Kidney glomerular epithelial cell (primary cell): ENCODE results near the gene SSUH2.
"Not testable (repeated sequence)": the region's sequence is repeated elsewhere in the genome, so short reads cannot be mapped to it uniquely, and the experiment has no call there.

Source experiments
- DNase-seq: peaks from one replicate; lab custom pipeline; 2025; lab: John Stamatoyannopoulos, UW

The SSUH2 gene

DNA sequence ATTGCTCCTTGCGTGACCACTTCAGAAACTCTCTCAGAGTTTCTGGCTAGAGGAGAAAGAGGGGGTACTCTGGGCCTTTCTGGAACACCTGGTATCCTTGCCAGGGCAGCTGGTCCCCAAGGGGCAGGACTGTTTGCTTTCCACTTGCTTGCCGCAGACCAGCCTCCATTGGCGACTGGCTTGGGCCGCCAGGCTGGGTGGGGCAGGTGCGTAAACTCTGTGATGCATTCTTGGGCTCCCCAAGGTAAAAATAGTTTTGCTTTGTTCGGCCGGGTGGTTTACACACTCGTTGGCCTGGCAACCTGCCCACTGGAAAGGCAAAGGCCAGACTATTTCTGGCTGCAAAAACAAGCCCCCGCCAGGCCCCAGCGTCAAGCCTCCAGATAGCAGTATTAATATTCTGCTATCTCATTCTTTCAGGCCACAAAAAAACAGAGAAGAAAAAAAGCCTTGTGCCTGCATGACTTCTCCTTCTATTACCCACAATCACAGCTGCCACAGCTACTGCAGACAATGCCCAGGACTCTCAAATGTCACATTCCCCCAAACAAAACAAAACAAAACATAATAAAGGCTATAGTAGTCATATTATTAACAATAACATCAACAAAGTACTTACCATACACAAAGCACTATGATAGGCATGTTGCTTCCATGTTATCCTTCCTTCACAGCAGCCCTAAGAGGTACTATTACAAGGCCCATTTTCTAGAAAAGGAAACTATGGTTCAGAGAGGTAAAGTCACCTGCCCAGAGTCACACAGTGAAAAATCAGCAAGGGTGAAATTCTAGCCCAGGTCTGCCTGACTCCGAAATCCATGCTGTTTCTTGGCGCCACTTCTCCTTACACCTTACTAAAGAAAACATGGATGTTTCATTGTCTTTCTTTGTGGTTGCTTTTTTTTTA lies 14.0 kb upstream of the SSUH2 start:
- peak; percentile 79 for DNase-seq

DNA sequence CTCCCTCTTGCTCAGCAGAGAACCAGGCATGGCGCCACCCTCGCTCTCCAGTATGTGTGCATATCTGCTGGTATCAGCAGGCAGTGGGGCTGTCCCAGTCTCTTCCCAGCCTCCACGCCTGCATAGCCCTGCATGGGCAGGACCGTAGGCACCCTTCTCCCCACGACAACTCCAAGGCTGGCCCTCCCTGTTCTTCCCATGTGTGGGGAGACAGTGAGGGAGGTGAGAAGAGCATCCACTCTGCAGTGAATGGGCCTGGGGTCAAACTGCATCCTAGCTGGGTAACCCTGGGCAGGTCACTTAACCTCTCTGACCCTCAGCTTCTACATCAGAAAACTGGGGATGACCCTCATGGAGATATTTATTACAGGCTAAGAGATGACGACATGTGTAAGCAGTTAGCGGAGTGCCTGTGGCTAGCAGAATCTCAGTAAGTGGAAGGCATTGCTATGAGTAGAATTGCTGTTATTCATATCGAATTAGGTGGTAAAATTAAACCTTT lies 13.3 kb upstream of the SSUH2 start:
- DNase-seq, result no peak

DNA sequence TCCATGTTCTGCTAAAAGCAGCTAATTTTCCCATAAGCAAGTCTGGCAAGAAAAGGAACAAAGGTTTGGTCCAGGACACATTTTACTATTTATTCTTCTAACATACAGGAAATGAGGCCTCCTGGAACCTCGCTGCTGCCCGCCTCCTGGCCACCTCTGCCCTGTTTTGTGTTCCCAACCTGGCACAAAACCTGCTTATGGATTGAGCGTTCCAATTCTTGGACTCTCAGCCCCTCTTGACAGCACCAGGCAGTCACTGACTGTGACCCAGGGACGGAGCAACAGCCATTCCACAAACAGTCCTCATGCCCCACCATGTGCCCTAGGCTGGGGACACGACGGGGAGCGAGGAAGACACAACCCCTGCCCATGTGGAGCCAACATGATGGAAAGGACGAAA lies 11.6 kb upstream of the SSUH2 start:
- no peak for DNase-seq

DNA sequence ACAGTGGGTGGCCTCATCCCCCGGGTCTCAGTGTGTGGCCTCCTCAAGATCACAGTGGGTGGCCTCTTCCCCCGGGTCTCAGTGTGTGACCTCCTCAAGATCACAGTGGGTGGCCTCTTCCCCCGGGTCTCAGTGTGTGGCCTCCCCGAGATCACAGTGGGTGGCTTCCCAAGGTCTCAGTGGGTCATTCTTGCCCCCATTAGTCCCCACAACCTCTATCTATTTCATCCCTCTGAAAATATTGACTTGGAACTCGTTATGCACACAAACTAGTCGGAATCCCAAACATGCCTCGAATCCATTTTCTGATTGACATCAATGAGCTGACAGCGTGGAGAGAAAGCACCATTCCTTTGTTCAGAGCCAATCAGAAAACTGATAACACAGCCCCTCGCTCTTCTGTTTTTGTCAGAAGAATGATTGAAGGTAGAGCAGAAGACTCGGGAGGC lies 10.8 kb upstream of the SSUH2 start:
- no peak for DNase-seq

GRCh38 chr3:8654572-8655329 lies 10.2 kb upstream of the SSUH2 start:
- DNase-seq, result not testable (repeated sequence)

DNA sequence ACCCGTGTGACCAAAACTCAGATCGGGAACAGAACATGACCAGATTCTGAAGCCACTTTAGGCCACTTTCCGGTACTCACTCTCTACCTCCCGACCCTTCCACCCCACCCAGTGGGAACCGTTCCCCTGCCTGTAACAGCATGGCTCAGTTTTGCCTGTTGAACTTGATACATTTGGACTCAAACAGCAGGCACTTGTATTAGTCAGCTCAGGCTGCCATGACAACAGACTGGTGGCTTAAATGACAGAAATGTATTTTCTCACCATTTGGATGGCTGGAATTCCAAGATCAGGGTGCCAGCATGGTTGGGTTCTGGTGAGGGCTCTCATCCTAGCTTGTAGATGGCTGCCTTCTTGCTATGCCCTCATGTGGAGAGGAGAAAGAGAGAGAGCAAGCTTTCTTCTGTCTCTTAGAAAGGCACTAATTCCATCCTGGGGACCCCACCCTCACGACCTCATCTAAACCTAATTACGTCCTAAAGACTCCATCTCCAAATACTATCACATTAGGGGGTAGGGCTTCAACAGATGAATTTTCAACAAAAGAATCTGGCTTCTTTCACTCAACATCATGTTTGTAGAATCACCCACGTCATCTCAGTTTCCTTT lies 9.3 kb upstream of the SSUH2 start:
- no peak for DNase-seq

DNA sequence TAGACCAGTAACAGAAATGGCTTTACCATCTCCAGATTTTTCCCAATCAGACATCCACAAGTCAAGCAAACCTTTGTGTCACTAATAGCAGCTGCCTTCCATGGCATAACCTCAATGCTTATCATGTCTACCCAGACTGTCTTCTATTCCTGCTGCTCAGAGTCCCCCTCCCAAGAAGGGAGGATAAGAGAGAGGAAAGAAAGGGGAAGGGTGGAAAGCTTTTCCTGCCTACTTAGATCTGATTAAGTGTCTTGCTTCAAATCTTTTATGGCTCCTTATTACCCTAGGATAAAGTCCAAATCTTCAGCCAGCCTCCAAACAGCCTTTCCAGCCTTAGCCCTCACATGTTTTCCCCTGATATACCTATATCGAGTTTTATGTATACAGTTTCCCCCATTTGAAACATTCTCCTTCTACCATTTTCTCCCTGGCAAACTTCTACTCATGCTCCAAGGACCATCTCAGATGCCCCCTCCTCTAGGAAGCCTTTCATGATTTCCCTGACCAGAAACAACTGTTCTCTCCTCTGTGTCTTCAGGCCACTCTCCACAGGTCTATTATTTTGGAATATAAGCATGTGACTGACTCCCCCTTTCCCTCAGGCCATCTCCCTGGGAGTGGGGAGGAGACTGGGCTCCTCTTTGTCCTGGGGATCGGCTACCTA lies 7.9 kb upstream of the SSUH2 start:
- no peak for DNase-seq

- no peak for DNase-seq
Measured at GRCh38 chr3:8651418-8652323, 7.1 kb upstream of the SSUH2 start.

DNA sequence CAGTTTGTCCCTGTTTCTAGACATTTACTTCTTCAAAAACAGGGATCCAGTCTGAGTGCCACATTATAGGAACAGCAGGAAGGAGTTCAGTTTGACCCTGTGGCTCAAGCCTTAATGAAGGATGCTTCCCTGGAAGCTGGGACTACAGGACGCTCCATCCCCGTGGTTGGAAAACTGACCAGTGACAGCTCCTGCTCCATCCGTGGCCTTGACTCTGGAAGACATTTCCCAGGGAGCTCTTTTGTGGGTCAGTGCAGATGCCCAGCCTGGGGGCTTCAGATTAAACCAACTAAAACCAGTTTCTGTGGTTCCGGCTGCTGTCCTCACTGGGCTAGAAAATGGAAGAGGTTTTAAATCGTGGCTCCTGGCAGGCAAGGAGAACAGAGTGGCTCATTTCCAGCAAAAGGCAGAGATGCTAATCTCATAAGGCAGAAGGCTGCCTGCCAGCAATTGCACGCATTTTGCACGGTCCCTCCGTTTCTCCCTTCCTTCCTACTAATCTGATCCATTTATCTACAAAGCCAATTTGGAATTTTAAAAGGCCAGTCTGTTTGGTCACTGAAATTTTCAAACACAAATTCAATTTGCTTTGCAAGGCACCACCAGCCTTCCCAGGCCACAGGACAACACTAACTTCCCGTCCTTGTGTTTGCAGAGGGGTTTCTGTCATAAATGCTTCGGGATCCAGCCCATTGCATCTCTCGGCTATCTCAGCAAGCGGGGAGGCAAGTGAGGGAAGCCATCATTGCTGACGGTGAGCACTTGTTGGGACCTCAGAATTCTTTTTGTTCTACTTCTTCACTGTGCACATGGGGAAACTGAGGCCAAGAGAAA lies 6.2 kb upstream of the SSUH2 start:
- DNase-seq, result no peak

DNA sequence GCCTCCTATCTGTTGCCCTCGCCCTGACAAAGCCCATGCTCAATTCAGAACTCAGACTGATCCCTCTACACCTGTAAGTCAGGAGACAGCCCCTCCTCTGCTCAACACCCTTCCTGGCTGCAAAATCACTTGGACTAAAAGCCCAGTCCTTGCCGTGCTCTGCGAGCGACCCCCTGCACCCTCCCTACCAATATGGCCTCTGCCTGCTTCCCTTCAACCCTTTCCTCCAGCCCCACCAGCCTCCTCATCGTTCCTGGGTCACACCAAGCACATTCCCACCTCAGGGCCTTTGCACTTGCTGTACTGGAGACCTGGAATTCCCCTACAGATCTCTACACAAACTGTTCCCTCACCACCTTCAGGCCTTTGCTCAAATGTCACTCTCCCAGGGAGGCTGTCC lies 5.2 kb upstream of the SSUH2 start:
- DNase-seq, result no peak

- no peak for DNase-seq
Measured at GRCh38 chr3:8648909-8649741, 4.5 kb upstream of the SSUH2 start.

GRCh38 chr3:8647137-8647985 lies 2.8 kb upstream of the SSUH2 start:
- no peak for DNase-seq

DNA sequence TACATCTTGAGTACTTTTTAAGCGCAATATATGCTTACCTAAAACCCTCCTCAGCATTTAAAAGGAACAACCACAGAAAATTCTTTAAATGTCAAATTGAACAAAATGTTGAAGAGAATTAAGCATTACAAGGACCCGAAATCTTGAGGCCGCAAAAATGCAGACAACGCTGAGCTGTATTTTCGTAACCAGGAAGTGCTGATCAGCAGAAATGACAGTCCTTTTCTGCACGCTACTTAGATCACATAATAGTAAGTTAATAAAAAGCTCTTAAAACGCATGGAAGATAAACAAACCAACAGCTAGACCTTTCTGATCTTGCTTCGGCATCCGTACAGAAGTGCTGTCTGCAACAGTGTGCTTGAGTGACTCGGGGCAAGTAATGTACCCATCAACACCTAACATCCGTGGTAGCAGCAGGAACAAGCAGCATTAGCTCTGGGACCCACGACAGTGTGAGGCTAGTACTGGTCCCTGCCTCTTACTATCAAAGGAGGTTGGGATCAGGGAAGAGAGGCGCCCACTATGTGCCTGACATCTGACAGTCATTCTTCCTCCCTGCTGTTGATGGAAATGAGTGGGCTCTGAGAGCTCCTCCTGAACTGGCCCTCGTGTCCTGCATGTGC lies 1.8 kb upstream of the SSUH2 start:
- DNase-seq, result no peak

DNA sequence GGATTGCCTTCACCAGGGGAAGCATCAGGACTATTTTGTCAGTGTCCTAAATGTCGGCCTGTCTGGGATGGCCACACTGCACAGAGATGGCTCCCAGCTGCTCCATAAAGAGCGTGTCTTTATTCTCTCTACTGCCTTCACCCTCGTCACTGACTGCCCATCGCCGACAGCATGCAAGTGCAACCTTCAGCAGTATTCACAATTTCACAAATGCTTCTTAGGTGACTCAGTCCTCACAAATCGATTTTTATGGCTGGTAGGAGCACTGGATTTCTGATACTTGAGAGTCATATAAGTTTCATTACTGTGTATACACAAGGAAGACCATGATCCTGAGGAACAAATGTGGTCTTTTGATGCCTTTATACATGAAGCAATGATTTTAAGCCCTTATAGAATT lies 1.1 kb upstream of the SSUH2 start:
- no peak for DNase-seq

DNA sequence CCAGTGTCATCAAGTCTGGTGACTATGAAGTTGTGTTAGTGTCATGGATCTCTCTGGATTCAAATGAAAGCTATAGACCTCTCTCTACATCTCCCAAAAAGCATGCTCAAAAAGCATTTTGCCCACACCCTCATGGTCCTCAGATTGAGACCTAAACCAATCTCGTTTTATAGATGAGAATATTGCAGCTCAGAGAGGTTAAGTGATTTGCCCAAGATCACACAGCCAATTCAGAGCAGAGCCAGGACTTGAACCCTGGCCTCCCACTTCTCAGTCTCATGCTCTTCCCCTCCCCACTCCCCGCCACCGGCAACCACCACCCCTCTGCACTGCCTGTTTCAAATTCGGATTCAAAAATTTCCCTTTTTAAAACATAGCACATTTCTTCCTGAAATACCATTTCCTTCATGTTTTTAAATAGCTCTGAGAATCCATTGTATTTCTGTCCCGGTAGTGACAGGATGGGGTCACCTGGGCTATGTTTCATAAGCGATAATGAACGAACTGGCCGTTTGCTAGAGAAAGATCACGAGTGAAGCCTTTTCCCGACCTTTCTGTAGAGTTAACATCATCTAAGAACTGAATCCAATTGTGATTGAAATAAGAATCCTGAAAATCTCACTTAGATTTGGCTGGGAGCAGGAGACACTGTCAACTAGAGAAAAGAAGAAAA lies 769 bp downstream of the SSUH2 start:
- no peak for DNase-seq

- DNase-seq, result no peak
Measured at GRCh38 chr3:8642001-8642400, 2.6 kb downstream of the SSUH2 start.

GRCh38 chr3:8641472-8641871 lies 3.1 kb downstream of the SSUH2 start:
- no peak for DNase-seq
